GM19468 (cell line): ENCODE results near the gene ANKRD39.
"Not testable (repeated sequence)": the region's sequence is repeated elsewhere in the genome, so short reads cannot be mapped to it uniquely, and the experiment has no call there.

Source experiments
- ATAC-seq: cut with Tn5 transposase; IDR thresholded peaks from one replicate; pipeline ENCODE4 v1.9.1; 2021; ENCODE audit warnings: mild to moderate bottlenecking, moderate library complexity, moderate number of reproducible peaks; ENCODE audit not compliant: unreplicated experiment; ENCODE audit errors: extremely low read depth

Gene ANKRD39

GRCh38 chr2:96816127-96816835 is 41.5 kb downstream of the ANKRD39 start, which contains the start of gene CNNM3:
CNNM3 (plus strand) TSS chr2:96816268; CDS start chr2:96816278, 10 bp downstream.
- ATAC-seq: peak; percentile 65

GRCh38 chr2:96815326-96816126 is 42.3 kb downstream of the ANKRD39 start:
- no peak for ATAC-seq

- ATAC-seq: no peak
Observed at GRCh38 chr2:96813656-96814055, 44.2 kb downstream of the ANKRD39 start.

- ATAC-seq: no peak
Observed at GRCh38 chr2:96811917-96812316, 45.9 kb downstream of the ANKRD39 start.

- ATAC-seq: no peak
Observed at GRCh38 chr2:96810783-96811192, 47.0 kb downstream of the ANKRD39 start.

GRCh38 chr2:96809951-96810782 is 47.6 kb downstream of the ANKRD39 start:
- ATAC-seq: no peak

- no peak for ATAC-seq
Observed at GRCh38 chr2:96809216-96809882, 48.5 kb downstream of the ANKRD39 start.

GRCh38 chr2:96808176-96808837 is 49.5 kb downstream of the ANKRD39 start:
- ATAC-seq: no peak

- ATAC-seq: no peak
Observed at GRCh38 chr2:96807127-96807471, 50.7 kb downstream of the ANKRD39 start.

GRCh38 chr2:96806468-96807126 is 51.2 kb downstream of the ANKRD39 start:
- peak; percentile 38 for ATAC-seq

GRCh38 chr2:96805946-96806345 is 51.9 kb downstream of the ANKRD39 start:
- not testable (repeated sequence) for ATAC-seq

GRCh38 chr2:96804986-96805385 is 52.8 kb downstream of the ANKRD39 start:
- ATAC-seq: no peak

- no peak for ATAC-seq
Observed at GRCh38 chr2:96802721-96803120, 55.1 kb downstream of the ANKRD39 start.

GRCh38 chr2:96801786-96802595 is 55.8 kb downstream of the ANKRD39 start:
- no peak for ATAC-seq

- peak; percentile 61 for ATAC-seq
Observed at GRCh38 chr2:96801005-96801785, 56.6 kb downstream of the ANKRD39 start.

GRCh38 chr2:96800061-96801004 is 57.5 kb downstream of the ANKRD39 start:
- ATAC-seq: no peak

GRCh38 chr2:96799623-96799935 is 58.2 kb downstream of the ANKRD39 start:
- ATAC-seq: no peak
